Right lobe of liver (tissue), 4 donors: ENCODE results near the gene GAPVD1.

Experiments used
- POLR2A ChIP-seq: fragments of 450-650 bp; IDR thresholded peaks from one replicate; pipeline ENCODE4 v1.6.1; 2017; ENCODE audit warnings: antibody characterized with exemption, mild to moderate bottlenecking
- TF ChIP-seq, protein P1 (sequence below), 4 donors: fragments of 200-600 bp in 3 of 4; fragments of 450-650 bp in 1 of 4; IDR thresholded peaks; one replicate each; pipeline versions ENCODE4 v1.5.1 to v1.8.0; 2016 to 2022; ENCODE audit warnings: antibody characterized with exemption in 4 of 4, mild to moderate bottlenecking in 2 of 4
- donor health status: DM: no; HTN: no; CAD: no.
- donor health status: DM: no; HTN: no; CAD: no.
- donor health status: DM: no; HTN: yes; CAD: no.

DNA sequence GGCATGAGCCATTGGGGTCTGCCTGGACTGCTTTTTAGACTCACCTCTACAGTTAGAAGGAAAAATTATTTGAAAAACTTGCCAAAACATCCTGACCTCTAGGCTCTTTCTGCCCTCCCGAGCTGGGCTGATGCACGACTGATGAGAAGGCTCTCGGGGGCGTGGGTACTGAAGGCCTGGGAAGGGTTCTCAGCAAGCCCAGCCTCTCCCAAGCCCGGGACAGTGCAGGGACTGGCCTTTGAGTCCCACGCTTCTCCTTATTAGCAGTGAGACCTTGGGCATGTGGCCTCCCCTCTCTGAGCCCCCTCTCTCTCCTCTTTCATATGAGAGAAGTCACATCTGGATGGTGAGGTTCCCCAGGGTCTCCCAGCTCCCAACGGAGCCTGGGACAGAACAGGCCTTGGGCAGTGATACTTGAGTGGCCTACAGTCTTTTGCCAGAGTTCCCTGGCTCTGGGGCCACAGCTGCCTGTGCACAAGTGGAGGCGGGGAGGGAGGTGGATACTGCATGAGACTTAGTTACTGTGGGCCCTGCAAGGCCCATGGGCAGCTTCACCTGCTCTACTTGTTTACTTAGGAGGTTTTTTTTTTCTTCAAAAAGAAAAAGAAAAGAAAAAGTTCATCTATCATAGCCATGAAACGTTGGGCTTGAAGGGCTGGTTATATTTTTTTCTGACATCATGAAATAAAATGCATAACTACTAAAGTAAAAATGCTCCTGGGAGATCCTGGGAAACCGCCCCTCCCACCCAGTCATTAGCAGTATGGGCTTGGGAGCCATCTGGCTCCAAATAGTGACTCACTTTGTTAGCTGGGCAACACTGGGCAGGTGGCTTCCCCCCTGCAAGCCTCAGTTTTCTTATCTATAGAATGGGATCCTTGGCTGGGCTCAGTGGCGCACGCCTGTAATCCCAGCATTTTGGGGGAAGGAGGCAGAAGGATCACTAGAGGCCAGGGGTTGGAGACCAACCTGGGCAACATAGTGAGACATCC is 139.4 kb downstream of the GAPVD1 start:
- TF ChIP-seq, protein P1, sequence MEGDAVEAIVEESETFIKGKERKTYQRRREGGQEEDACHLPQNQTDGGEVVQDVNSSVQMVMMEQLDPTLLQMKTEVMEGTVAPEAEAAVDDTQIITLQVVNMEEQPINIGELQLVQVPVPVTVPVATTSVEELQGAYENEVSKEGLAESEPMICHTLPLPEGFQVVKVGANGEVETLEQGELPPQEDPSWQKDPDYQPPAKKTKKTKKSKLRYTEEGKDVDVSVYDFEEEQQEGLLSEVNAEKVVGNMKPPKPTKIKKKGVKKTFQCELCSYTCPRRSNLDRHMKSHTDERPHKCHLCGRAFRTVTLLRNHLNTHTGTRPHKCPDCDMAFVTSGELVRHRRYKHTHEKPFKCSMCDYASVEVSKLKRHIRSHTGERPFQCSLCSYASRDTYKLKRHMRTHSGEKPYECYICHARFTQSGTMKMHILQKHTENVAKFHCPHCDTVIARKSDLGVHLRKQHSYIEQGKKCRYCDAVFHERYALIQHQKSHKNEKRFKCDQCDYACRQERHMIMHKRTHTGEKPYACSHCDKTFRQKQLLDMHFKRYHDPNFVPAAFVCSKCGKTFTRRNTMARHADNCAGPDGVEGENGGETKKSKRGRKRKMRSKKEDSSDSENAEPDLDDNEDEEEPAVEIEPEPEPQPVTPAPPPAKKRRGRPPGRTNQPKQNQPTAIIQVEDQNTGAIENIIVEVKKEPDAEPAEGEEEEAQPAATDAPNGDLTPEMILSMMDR (IDR thresholded peaks at IDR 0.05): no peak
- TF ChIP-seq POLR2A: no peak
